ENCODE data around the gene MYB.

MYB gene

GRCh38 chr6:135221042-135221441 lies 39.9 kb downstream of the MYB start:
- TF ChIP-seq, protein P1, sequence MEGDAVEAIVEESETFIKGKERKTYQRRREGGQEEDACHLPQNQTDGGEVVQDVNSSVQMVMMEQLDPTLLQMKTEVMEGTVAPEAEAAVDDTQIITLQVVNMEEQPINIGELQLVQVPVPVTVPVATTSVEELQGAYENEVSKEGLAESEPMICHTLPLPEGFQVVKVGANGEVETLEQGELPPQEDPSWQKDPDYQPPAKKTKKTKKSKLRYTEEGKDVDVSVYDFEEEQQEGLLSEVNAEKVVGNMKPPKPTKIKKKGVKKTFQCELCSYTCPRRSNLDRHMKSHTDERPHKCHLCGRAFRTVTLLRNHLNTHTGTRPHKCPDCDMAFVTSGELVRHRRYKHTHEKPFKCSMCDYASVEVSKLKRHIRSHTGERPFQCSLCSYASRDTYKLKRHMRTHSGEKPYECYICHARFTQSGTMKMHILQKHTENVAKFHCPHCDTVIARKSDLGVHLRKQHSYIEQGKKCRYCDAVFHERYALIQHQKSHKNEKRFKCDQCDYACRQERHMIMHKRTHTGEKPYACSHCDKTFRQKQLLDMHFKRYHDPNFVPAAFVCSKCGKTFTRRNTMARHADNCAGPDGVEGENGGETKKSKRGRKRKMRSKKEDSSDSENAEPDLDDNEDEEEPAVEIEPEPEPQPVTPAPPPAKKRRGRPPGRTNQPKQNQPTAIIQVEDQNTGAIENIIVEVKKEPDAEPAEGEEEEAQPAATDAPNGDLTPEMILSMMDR (conservative IDR thresholded peaks at IDR 0.05; ENCODE audit: low read depth, low read length) = no peak
- no peak for DNase-seq (ENCODE audit: low read depth)
- no peak overlapping the region for H3K4me3 ChIP-seq (ENCODE audit: low read depth, low read length)

DNA sequence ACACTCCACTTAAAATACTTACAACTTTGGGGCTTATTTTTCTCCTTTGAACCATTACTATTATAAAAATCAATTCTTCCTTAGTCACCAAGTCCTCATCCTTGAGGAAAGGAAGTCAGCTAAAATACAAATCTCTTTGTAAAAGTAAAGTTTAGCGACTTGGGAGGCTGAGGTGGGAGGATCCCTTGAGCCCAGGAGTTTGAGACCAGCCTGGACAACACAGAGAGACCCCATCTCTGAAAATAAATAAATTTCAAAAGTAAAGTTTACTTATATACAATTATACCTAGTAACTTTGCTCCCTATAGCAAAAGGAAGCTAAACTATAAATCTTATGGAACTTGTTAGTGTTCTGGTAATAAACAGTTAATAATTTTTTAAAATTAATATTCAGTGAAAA lies 40.4 kb downstream of the MYB start:
- no peak overlapping the region for H3K4me3 ChIP-seq (ENCODE audit: low read depth, low read length)
- TF ChIP-seq, protein P1 (conservative IDR thresholded peaks at IDR 0.05; ENCODE audit: low read depth, low read length) = no peak
- no peak for DNase-seq (ENCODE audit: low read depth)

DNA sequence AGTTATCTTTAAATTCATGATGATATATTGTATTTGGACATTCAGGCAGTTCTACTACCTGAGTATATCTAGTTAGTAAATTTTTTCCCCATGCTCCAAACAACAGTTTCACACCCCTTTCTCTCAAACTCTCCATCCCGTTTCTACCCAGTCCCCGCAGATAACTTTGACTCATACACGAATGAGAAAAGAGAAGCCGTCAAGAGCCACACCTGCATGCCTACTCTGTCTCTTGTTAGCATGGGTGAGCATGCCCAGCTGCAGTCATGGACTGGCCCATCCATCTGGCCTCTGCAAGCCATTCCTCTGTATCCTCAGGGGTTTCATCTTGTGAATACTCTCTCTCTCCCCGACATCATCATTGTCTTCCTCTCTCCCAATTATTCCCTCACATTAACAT lies 41.5 kb downstream of the MYB start:
- TF ChIP-seq, protein P1 (conservative IDR thresholded peaks at IDR 0.05; ENCODE audit: low read depth, low read length) = no peak
- DNase-seq (ENCODE audit: low read depth) = no peak
- H3K4me3 ChIP-seq (ENCODE audit: low read depth, low read length) = no peak overlapping the region

DNA sequence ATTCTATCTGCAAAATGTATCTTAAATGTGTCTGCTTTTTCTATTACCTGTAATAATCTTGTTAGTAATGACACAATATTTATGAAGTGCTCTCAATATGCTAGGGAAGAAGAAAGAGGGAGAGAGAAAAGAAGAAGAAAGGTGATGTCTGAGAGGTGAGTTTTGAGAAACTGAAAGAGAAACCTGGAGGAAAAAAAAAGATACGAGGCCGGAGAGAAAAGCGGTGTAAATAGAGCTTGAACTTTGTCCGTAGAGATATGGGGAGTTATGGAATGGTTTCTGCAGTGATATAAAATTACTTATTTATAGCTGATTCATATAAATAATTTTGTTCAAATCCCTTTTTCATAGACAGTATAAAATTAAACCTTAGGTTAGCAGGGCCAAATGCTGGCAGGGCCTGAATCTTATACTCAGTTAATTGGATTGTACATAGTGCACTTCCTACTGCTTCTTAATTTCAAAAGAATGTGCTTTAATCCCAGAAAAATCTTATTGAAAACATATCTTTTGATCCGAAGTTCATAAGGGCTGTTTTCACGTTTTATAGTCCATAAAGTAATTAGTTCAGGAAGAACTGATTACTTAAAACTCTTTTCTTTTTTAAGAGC lies 43.0 kb downstream of the MYB start:
- H3K4me3 ChIP-seq (ENCODE audit: low read depth, low read length) = no peak overlapping the region
- TF ChIP-seq, protein P1 (conservative IDR thresholded peaks at IDR 0.05; ENCODE audit: low read depth, low read length) = no peak
- DNase-seq (ENCODE audit: low read depth) = no peak

DNA sequence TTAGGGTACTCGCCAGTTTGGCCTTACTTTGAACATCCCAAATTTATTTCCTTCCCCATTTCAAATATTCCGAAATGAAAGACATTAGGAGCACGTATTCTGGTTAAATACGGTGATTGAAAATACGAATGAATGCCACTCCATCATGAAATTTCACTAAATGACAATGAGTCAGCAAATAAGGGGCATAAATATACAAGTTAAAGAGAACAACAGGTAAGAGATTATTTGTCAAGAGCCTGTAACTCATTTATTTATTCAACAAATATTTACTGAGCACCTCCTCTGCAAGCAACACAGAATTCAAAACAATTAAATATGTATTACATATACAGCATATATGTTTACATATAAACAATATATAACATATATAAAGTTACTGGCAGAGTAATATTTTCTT lies 44.8 kb downstream of the MYB start:
- no peak for DNase-seq (ENCODE audit: low read depth)
- TF ChIP-seq, protein P1 (conservative IDR thresholded peaks at IDR 0.05; ENCODE audit: low read depth, low read length) = no peak
- no peak overlapping the region for H3K4me3 ChIP-seq (ENCODE audit: low read depth, low read length)

DNA sequence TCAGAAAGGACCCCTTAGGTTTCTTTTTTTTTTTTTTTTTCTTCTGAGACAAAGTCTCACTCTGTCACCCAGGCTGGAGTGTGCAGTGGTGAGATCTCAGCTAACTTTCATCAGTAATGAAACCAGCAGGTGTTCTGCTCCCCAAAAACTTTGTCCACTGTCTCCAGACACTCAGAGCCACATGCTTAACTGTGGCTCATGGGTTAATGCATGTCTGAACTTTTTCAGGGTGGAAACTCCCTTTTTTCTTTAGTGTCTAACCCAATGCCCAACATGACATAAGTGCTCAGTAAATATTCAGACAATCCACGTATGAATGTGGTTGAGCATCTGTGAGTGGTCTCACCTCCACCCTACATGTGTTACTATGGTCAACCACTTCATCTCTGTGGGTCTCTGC lies 45.4 kb downstream of the MYB start:
- no peak for DNase-seq (ENCODE audit: low read depth)
- TF ChIP-seq, protein P1 (conservative IDR thresholded peaks at IDR 0.05; ENCODE audit: low read depth, low read length) = no peak
- no peak overlapping the region for H3K4me3 ChIP-seq (ENCODE audit: low read depth, low read length)

GRCh38 chr6:135227349-135227748 lies 46.2 kb downstream of the MYB start:
- TF ChIP-seq, protein P1 (conservative IDR thresholded peaks at IDR 0.05; ENCODE audit: low read depth, low read length) = no peak
- no peak for DNase-seq (ENCODE audit: low read depth)
- H3K4me3 ChIP-seq (ENCODE audit: low read depth, low read length) = no peak overlapping the region
